Measurements from ENCODE around the gene PKP3.
A peak's percentile ranks its signal among the peaks of the same experiment; 100 is the strongest.
"Not testable (repeated sequence)": the region's sequence is repeated elsewhere in the genome, so short reads cannot be mapped to it uniquely, and the experiment has no call there.

The PKP3 gene

GRCh38 chr11:432501-433100, 38.6 kb downstream of the PKP3 start:
- no peak for DNase-seq

DNA sequence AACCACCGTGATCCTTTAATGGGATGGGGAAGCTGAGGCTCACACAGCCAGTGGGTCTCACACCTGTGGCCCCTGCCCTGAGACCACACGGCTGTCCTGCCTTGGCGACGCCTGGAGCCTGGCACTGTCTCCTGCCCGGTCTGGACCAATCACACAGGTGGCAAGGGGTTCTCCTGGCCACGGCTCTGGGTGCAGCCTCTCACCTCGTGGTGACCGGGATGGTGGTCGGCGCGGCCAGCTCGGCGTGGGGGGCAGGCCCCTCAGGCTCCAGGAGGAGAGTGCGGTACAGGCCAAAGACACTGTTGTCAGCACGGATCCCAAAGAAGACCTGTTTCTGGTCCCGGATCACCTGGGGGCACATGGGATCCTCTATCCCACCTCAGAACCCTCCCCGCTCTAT, 39.1 kb downstream of the PKP3 start:
- no peak for DNase-seq

- no peak for DNase-seq
These were observed 39.6 kb downstream of the PKP3 start for GRCh38 chr11:433641-434040.

GRCh38 chr11:434496-434895, 40.5 kb downstream of the PKP3 start:
- DNase-seq, result no peak

DNA sequence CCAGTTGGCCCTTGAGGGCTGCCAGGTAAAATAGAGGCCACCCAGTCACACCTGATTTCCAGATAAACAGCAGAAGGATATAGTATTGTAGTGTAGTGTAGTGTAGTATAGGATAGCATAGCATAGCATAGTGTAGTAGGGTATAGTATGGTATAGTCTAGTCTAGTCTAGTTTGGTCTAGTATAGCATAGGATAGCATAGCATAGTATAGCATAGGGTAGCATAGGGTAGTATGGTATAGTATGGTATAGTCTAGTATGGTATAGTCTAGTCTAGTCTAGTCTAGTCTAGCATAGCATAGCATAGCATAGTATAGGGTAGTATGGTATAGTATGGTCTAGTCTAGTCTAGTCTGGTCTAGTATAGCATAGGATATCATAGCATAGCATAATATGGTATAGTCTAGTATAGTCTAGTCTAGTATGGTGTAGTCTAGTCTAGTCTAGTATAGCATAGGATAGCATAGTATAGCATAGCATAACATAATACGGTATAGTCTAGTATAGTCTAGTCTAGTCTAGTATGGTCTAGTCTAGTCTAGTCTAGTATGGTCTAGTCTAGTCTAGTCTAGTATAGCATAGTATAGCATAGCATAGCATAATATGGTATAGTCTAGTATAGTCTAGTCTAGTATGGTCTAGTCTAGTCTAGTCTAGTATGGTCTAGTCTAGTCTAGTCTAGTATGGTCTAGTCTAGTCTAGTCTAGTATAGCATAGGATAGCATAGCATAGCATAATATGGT, 41.2 kb downstream of the PKP3 start:
- DNase-seq, result not testable (repeated sequence)

DNA sequence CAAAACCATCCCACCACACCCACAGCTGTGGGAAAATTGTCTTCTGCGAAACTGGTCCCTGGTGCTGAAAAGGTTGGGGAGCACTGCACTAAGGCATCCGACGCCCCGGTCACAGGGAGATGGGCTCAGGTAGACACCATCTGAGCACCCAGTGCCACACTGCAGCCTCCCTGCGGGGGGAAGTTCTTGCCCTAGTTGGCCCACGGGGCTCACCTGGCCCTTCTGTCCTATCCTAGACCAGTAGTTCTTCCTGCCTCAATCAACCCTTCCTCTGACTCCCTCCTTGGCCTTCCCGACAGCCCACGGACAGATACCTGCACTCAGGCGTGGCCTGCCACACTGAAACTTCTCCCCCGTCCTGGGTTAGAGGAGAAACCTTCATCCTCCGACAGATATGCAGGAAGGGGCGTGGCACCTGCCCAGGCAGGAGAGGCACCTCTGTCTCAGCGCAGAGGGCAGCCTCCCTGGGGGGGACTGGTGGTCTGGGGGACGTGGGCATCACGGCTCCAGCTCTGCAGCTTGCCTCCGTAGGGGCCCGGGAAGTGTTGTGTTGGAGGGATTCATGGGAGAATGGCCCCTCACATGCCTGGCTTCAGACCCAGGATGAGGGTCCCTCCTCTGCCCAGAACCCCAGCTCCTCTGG, 43.3 kb downstream of the PKP3 start:
- DNase-seq, result no peak

DNA sequence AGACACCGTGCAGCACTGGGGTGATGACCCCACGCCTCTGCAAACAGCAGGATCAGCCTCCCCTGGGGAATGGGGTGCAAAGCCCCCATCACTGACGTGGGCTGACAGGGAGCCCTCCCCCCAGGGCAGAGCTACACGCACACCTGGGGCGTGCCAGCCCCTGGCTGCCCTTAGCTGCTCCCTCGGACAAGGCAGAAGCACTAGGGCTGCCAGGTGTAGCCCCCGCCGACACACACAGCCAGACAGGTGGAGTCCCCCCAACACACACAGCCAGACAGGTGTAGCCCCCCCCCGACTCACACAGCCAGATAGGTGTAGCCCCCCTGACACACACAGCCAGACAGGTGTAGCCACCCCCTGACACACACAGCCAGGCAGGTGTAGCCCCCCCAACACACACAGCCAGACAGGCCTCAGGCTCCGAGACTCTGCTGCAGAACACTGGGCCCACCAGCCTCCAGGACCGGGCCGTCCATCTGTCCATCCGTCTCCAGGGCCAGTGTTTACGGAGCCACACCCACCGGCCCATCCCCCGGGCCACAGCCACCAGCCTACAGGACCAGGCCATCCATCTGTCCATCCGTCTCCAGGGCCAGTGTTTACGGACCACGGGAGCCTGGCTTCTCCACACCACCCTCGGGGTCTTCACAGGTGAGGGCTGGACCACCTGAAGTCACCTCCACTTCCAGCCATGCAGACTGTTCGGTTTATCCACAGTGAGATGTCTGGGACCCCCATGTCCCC, 44.3 kb downstream of the PKP3 start:
- DNase-seq, result no peak

DNA sequence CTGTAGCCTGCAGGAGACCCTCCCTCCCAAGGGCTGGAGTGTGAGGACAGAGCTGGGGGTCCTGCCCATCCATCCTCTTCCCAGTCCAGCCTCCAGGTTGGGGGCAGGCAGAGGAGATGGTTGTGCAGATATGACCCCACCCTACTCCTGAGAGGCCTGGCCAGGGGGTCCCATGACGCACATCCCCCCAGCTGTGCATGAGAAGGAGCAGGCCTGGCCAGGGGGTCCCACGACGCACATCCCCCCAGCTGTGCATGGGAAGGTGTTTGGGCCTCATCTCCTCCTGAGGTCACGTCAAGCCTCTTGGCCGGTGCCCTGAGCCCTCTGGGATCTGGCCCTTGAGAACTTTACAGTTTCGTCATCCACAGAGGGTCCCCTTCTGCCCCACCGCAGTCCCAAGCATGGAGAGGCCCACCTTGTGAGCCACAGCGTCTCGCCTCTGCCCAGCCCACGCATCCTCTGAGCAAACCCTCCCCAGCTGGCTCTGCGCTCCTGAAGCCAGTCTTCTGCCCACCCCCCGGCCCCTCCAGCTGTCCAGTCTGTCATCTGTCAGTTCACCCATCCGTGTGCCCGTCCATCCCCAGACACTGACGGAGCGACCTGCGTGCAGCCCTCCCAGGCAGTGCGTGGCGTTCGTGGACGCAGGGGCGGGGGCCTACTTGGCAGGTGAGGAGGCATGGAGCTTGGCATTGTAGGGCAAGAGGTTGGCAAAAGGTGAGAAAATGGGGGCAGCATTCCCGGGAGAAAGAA, 45.5 kb downstream of the PKP3 start:
- DNase-seq, result no peak

GRCh38 chr11:440065-441042, 46.3 kb downstream of the PKP3 start:
- no peak for DNase-seq

GRCh38 chr11:441043-441417, 47.0 kb downstream of the PKP3 start:
- no peak for DNase-seq

DNA sequence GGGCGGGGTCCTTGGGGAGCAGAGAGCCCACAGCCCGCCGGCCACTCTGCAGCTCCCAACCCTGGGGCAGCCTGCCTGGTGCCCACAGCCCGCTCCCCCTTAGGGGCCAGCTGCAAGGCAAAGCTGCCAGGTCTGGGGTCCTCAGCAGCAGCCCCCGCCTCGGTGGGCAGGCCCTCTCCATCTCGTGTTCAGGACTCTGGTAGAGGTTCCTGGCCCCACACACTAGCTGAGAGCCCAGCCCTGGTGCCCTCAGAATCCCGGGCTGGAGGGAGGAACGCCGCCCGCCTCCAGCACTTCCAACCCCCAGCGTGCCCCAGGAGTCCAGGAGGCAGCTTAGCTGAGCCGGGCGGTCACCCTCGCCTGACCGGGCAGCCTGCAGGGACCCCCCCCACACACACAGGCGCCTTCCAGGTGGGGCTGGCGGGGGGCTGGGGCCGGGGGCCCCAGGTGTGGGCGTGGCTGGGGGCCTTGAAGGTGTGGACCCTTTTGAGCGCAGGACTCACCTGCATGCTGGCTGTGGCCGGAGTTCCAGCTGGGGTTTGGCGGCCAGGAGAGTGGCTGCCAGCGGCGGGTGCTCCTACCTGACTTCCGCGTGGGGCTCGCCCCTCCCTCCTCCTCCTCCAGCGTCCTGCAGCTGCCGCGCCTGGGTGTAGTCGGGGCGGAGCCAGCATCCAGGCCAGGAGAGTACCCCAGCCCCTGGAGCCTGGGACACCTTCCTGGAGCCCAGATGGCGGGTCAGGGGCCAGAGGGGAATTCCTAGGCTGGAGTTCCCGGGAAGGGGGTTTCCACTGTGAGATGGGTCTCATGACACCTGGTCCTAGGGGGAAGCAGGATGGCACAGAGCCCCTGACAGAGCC, 47.6 kb downstream of the PKP3 start, which contains the start of gene ANO9:
Gene ANO9, minus strand, starts transcription at position 594 of the 857 bp plus-strand sequence. Its CDS starts 85 bp downstream, at position 509.
- no peak for DNase-seq

GRCh38 chr11:442611-443081, 48.6 kb downstream of the PKP3 start:
- no peak for DNase-seq

DNA sequence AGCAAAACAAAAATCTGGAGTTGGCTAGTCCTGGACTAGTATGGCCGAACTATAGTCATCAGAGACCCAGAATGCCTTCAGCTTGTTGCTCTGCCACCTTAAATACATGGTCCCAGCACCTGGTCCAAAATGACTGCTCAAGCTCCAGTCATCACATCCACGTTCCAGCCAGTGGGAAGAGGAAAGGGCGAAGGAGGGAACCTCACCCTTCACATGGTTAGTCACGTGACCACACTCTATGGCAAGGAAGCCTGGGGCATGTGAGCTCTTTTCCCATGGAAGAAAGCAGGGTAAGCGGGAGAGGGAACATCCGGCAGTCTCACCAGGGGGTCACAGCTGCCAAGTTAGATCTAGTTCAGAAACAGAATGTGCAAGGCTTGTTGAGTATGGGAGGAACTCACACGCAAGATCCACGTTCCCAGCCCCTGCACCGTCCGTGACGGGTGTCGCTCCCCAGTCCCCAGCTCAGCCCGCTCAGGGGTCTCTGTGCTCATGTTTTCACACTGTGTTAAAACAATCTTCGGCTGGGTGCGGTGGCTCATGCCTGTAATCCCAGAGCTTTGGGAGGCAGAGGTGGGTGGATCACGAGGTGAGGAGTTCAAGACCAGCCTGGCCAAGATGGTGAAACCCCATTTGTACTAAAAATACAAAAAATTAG, 49.7 kb downstream of the PKP3 start:
- no peak for DNase-seq

DNA sequence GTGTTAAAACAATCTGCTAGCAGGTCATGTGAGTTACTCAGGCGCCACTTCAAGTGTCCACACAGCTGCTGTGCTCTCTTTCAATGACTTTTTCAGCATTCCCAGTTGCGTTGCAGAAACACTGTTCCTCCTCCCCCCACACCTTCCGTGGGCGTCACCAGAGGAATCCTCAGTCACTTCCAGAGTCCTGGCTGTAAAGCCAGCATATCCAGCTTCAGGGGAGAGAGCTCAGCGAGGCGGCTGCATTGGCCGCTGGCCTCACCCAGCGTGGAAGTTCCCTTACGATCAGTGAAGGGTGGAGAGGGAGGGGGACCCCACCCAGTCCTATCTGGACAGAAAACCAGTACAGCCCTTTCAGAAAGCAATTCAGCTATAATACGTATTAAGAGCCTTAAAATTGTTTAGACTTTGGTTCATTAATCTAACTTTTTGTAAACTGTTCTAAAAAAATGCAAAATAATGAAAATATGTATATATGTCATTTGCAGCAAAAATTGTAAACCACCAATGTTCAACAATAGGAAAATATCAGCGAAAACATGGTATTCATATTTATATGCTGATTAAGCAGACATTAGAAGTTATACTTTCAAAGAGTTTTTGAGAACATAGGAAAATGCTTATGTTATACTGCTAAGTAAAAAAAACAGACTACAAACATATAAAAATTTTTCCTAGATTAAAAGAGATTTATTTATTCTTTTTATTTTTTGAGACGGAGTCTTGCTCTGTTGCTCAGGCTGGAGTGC, 50.6 kb downstream of the PKP3 start:
- peak; percentile 66 for DNase-seq

- peak; percentile 19 for DNase-seq
These were observed 52.0 kb downstream of the PKP3 start for GRCh38 chr11:445765-446588.

GRCh38 chr11:446891-447290, 52.9 kb downstream of the PKP3 start:
- DNase-seq, result peak; percentile 51

DNA sequence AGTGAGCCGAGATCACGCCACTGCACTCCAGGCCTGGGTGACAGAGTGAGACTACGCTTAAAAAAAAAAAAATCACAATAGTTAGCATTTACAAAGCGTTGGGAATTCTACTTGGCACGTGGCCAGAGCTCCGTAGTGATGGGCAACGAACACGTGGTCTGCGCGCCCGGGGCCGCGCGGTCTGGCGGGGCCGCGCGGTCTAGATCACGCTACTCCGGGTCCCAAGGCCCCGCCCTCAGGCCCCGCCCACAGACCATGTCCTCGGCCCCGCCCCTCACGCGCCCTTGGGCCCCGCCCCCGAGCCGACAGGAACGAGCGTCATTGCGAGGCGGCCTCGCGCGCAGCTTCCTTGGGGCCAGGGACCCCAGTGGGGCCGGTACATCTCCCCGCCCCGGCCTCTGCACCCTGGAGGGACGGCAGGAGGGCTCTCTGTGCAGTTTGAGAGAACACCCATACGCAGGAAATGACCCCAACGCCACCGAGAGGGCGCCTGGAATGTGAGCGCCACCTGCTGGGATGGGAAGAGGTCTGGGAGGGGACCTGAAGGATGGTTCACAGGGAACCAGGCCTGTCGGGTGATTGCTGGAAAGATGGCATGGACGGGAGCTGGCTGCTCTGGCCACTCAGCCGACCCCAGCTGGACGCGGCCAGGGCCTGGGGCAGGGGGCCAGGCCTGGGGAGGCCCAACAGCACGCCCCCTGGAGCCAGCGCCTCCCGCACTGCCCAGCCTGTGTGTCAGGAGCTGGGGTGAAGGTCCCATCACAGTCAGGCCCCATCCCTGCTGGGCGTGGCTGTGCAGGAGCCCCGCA, 54.1 kb downstream of the PKP3 start:
- DNase-seq, result peak; percentile 96
